Measurements from ENCODE around the gene MTMR2.

DNA sequence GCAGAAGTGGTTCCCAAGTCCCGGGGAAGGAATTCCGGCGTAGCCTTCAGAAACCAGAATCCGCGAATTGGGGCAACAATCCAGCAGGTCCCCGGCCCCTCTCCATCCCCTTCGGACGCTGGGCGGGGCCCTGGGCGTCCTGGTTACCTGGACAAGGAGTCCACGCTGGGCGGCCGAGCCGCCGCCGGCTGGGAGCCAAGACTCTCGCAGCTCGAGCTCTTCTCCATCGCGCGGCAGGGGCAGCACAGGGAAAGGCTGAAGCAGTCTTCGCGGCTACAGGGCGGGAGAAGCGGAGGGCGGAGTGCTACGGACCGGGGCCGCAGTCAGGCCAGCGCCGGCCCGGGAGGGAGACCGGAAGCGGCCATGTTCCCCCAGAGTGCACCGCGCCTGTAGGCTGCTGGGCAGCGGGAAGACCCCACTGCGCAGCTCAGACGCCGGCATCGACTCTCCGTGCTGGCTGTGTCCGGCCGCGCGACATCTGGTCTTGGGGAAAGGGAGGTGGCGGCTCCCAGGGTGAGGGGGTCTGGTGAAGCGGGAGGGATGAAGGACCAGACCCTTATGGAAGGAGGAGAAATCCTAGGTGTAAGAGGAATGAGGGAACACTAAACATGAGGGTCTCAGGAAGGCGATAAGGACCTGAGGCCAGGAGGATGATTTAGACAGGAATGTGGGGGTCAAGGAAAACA is at the start of gene MTMR2:
- TF ChIP-seq, protein P1, sequence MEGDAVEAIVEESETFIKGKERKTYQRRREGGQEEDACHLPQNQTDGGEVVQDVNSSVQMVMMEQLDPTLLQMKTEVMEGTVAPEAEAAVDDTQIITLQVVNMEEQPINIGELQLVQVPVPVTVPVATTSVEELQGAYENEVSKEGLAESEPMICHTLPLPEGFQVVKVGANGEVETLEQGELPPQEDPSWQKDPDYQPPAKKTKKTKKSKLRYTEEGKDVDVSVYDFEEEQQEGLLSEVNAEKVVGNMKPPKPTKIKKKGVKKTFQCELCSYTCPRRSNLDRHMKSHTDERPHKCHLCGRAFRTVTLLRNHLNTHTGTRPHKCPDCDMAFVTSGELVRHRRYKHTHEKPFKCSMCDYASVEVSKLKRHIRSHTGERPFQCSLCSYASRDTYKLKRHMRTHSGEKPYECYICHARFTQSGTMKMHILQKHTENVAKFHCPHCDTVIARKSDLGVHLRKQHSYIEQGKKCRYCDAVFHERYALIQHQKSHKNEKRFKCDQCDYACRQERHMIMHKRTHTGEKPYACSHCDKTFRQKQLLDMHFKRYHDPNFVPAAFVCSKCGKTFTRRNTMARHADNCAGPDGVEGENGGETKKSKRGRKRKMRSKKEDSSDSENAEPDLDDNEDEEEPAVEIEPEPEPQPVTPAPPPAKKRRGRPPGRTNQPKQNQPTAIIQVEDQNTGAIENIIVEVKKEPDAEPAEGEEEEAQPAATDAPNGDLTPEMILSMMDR (IDR thresholded peaks at IDR 0.05; ENCODE audit: insufficient read depth, low read depth, low read length), result no peak
- TF ChIP-seq EZH2 (IDR thresholded peaks at IDR 0.05; ENCODE audit: insufficient read depth, low read length), result no peak
